Spleen (tissue), 11 donors: ENCODE results near the gene FLYWCH1. TPM values are rescaled to one million over a fixed set of nuclear protein-coding genes. Genes with fewer than 3 reads are reported as not detected.

ENCODE experiments used
- DNase-seq: peaks from one replicate; pipeline ENCODE4 v3.0.0-alpha.2; 2020
- H3K27ac ChIP-seq, 8 donors: fragments of 200-600 bp; sonication (generic) in 7 of 8; 1 replicate in 4 of 8; 2 replicates in 4 of 8; pipeline versions ENCODE4 v1.5.0 to v1.8.0; 2016 to 2021; ENCODE audit warnings: inconsistent platforms in 4 of 8, mild to moderate bottlenecking in 4 of 8, moderate library complexity in 1 of 8
- H3K27me3 ChIP-seq, 7 donors: fragments of 200-600 bp; sonication (generic) in 6 of 7; replicated peaks in 1 of 7; 1 replicate in 4 of 7; 2 replicates in 3 of 7; pipeline versions ENCODE4 v1.5.0 to v1.8.0; 2016 to 2021; ENCODE audit warnings: inconsistent platforms in 3 of 7, mild to moderate bottlenecking in 1 of 7
- H3K36me3 ChIP-seq, 6 donors: fragments of 200-600 bp; sonication (generic) in 5 of 6; 1 replicate in 4 of 6; 2 replicates in 2 of 6; pipeline versions ENCODE4 v1.5.0 to v1.8.0; 2016 to 2021; ENCODE audit warnings: inconsistent platforms in 2 of 6
- H3K4me1 ChIP-seq, 6 donors: fragments of 200-600 bp; sonication (generic) in 5 of 6; 1 replicate in 3 of 6; 2 replicates in 3 of 6; pipeline versions ENCODE4 v1.5.0 to v1.8.0; 2016 to 2021; ENCODE audit warnings: inconsistent platforms in 3 of 6
- H3K4me3 ChIP-seq, 8 donors: fragments of 200-600 bp; sonication (generic) in 7 of 8; 1 replicate in 4 of 8; 2 replicates in 4 of 8; pipeline versions ENCODE4 v1.5.0 to v1.8.0; 2016 to 2021; ENCODE audit warnings: inconsistent platforms in 4 of 8, mild to moderate bottlenecking in 4 of 8, moderate library complexity in 2 of 8
- H3K9me3 ChIP-seq, 8 donors: fragments of 200-600 bp; sonication (generic) in 7 of 8; 1 replicate in 4 of 8; 2 replicates in 4 of 8; pipeline versions ENCODE4 v1.5.0 to v1.8.0; 2016 to 2021; ENCODE audit warnings: inconsistent platforms in 4 of 8
- POLR2A ChIP-seq, 3 donors: fragments of 450-650 bp; IDR thresholded peaks; one replicate each; pipeline ENCODE4 v1.5.1; 2017; ENCODE audit warnings: antibody characterized with exemption in 3 of 3, mild to moderate bottlenecking in 1 of 3
- POLR2AphosphoS5 ChIP-seq, 3 donors: sonication (generic); formaldehyde crosslinking; IDR thresholded peaks; one replicate each; pipeline ENCODE4 v1.5.1; 2017; ENCODE audit warnings: antibody characterized with exemption in 3 of 3
- WGBS, 5 donors: extraction: QIAGEN DNeasy Blood & Tissue Kit in 3 of 5; methylation state at CpG; one replicate each; pipeline versions ENCODE4 v1.1.5 to v1.1.7; 2013 to 2018; 5-methylcytosine and 5-hydroxymethylcytosine counted together
- intact Hi-C: fragments of 100-400 bp; cut with DNase I; formaldehyde crosslinking; loops from one replicate; pipeline ENCODE4 v1.15.0; 2023; ENCODE audit warnings: low total_unique reads
- polyA plus RNA-seq, 3 donors: library from polyadenylated mRNA; stranded (reverse); fragments of 200-250 nt; gene quantifications; one replicate each; pipeline ENCODE4 v1.2.1, GENCODE V29; 2013
- total RNA-seq, 7 donors: library from RNA; depleted of rRNA in 3 of 7; stranded (reverse); fragments of >200 nt in 3 of 7; fragmentation: NEBNext Ultra II Directional in 4 of 7; extraction: Animal tissue kit (Norgen Biotek cat#: 25700) in 4 of 7; gene quantifications; one replicate each; pipeline versions ENCODE4 v1.1.0 to v1.2.1, GENCODE V29; 2016 to 2021
- TF ChIP-seq, protein P1 (sequence below), 11 experiments: fragments of 200-600 bp in 7 of 11; fragments of 450-650 bp in 4 of 11; sonication (generic) in 4 of 11; IDR thresholded peaks in 8 of 11; conservative IDR thresholded peaks in 3 of 11; 1 replicate in 7 of 11; 2 replicates in 4 of 11; pipeline versions ENCODE4 v1.4.0 to v1.8.0; 2016 to 2021; ENCODE audit warnings: antibody characterized with exemption in 11 of 11, inconsistent platforms in 4 of 11, mild to moderate bottlenecking in 1 of 11
- donor health status: healthy with polysubstance abuse.
- donor health status: DM: no; HTN: no; CAD: no; lungs with moderate emphysema.
- donor health status: DM: no; HTN: no; CAD: no.
- donor health status: Bipolar disorder and iron deficiency.
- donor health status: healthy.
- donor health status: DM: no; HTN: no; CAD: no.
- donor health status: DM: yes; HTN: yes; CAD: no.

FLYWCH1 gene
- total and polyA plus RNA-seq, 10 donors, result 14.0 to 79.3 (median 53.1) TPM

- 89 to 94% (median 93%) methylated on average over 7 of the region's 7 CpGs for WGBS, 5 donors
- no peaks in the 10 kb centered on the region for H3K9me3 ChIP-seq
- no peak overlapping the region for H3K4me3 ChIP-seq
- H3K27me3 ChIP-seq, result peaks cover 0 to 13% (median 5%) of the 10 kb centered on the region in 7 donors
- peaks cover 0 to 65% (median 0%) of the 10 kb centered on the region in 6 donors for H3K36me3 ChIP-seq
- no peak for DNase-seq
- intact Hi-C loops, result no loop called here
- no peak overlapping the region for H3K27ac ChIP-seq
- TF ChIP-seq POLR2AphosphoS5 (IDR thresholded peaks at IDR 0.05), result no peak
- peaks cover 5 to 29% (median 19%) of the 10 kb centered on the region in 6 donors for H3K4me1 ChIP-seq
These were observed 64.5 kb downstream of the FLYWCH1 start for GRCh38 chr16:2976201-2976600.

GRCh38 chr16:2976673-2977072, 64.9 kb downstream of the FLYWCH1 start:
- no peak for TF ChIP-seq POLR2A (IDR thresholded peaks at IDR 0.05)
- no peak for TF ChIP-seq POLR2AphosphoS5 (IDR thresholded peaks at IDR 0.05)
- TF ChIP-seq, protein P1, sequence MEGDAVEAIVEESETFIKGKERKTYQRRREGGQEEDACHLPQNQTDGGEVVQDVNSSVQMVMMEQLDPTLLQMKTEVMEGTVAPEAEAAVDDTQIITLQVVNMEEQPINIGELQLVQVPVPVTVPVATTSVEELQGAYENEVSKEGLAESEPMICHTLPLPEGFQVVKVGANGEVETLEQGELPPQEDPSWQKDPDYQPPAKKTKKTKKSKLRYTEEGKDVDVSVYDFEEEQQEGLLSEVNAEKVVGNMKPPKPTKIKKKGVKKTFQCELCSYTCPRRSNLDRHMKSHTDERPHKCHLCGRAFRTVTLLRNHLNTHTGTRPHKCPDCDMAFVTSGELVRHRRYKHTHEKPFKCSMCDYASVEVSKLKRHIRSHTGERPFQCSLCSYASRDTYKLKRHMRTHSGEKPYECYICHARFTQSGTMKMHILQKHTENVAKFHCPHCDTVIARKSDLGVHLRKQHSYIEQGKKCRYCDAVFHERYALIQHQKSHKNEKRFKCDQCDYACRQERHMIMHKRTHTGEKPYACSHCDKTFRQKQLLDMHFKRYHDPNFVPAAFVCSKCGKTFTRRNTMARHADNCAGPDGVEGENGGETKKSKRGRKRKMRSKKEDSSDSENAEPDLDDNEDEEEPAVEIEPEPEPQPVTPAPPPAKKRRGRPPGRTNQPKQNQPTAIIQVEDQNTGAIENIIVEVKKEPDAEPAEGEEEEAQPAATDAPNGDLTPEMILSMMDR (IDR thresholded peaks at IDR 0.05 in 8 of 11, conservative IDR thresholded peaks at IDR 0.05 in 3 of 11), result no peak
- Histone ChIP-seq H3K9me3 (no peaks in the 10 kb centered on the region), H3K27ac (no peak overlapping the region), H3K36me3 (peaks cover 0 to 61% (median 0%) of the 10 kb centered on the region in 6 donors), H3K4me1 (peaks cover 6 to 29% (median 21%) of the 10 kb centered on the region in 6 donors), H3K4me3 (no peak overlapping the region), H3K27me3 (peaks cover 0 to 13% (median 5%) of the 10 kb centered on the region in 7 donors)
- DNase-seq, result no peak
- intact Hi-C loops, result no loop called here
- 85 to 99% (median 95%) methylated on average over 10 to 15 of the region's 15 CpGs for WGBS, 5 donors

- no peak for DNase-seq
- no peak for TF ChIP-seq POLR2AphosphoS5 (IDR thresholded peaks at IDR 0.05)
- TF ChIP-seq, protein P1 (IDR thresholded peaks at IDR 0.05 in 8 of 11, conservative IDR thresholded peaks at IDR 0.05 in 3 of 11), result no peak
- TF ChIP-seq POLR2A (IDR thresholded peaks at IDR 0.05), result no peak
- Histone ChIP-seq H3K9me3 (no peaks in the 10 kb centered on the region), H3K4me1 (peaks cover 6 to 33% (median 21%) of the 10 kb centered on the region in 6 donors), H3K36me3 (peaks cover 0 to 53% (median 0%) of the 10 kb centered on the region in 6 donors), H3K27me3 (peaks cover 0 to 13% (median 5%) of the 10 kb centered on the region in 7 donors), H3K27ac (no peak overlapping the region), H3K4me3 (no peak overlapping the region)
- WGBS, 5 donors, result 85 to 98% (median 95%) methylated on average over 5 to 6 of the region's 6 CpGs
- intact Hi-C loops, result no loop called here
These were observed 65.7 kb downstream of the FLYWCH1 start for GRCh38 chr16:2977440-2977839.

DNA sequence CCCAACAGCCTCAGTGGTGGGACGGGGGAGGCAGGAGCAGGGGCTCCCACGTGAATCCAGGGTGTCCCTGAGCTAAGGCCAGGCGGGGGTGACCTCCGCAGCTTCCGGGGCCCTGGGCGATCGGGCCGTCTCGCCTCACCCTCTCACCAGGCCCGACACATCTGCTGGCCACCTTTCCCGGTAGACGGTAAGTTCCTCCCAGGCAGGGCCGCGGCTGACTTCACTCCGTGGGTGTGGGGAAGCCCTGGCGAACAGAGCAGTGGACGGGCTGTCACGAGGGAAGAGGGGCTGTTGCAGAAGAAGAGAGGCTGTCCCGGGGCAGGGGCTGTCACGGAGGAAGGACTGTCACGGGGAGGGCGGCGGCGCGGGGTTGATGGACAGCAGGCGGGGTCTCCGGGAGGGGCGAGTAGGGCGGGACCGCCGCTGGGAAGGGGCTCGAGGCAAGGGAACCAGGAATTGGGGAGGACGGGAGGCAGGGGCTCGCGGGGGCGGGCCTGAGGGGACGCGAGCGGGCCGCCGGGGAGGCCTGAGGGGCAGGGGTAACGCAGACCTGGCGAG, 68.0 kb downstream of the FLYWCH1 start:
- TF ChIP-seq POLR2AphosphoS5 (IDR thresholded peaks at IDR 0.05) (no peak), POLR2A (IDR thresholded peaks at IDR 0.05) (no peak)
- TF ChIP-seq, protein P1 (IDR thresholded peaks at IDR 0.05 in 8 of 11, conservative IDR thresholded peaks at IDR 0.05 in 3 of 11), result no peak
- intact Hi-C loops, result no loop called here
- Histone ChIP-seq H3K27ac (peak overlapping the region in 4 of 8 donors; percentile 89 to 94 (median 92)), H3K36me3 (peaks cover 0 to 30% (median 0%) of the 10 kb centered on the region in 6 donors), H3K4me3 (peak overlapping the region; percentile 49 to 90 (median 73)), H3K9me3 (no peaks in the 10 kb centered on the region), H3K27me3 (peaks cover 0 to 19% (median 5%) of the 10 kb centered on the region in 7 donors), H3K4me1 (peaks cover 16 to 53% (median 35%) of the 10 kb centered on the region in 6 donors)
- WGBS, 5 donors, result 1 to 13% (median 7%) methylated on average over 23 to 43 of the region's 43 CpGs
- DNase-seq, result no peak
